ENCODE measurements around the gene RAPGEF3.
A peak's percentile ranks its signal among the peaks of the same experiment; 100 is the strongest.

The RAPGEF3 gene

GRCh38 chr12:47776471-47777143 is 17.9 kb upstream of the RAPGEF3 start:
- no peak for DNase-seq

- DNase-seq, result no peak
These were observed 16.6 kb upstream of the RAPGEF3 start for GRCh38 chr12:47775100-47775911.

- no peak for DNase-seq
These were observed 16.0 kb upstream of the RAPGEF3 start for GRCh38 chr12:47774663-47775062.

- no peak for DNase-seq
These were observed 15.3 kb upstream of the RAPGEF3 start for GRCh38 chr12:47773858-47774580.

GRCh38 chr12:47773062-47773857 is 14.6 kb upstream of the RAPGEF3 start, which contains the start of gene SLC48A1:
Gene SLC48A1 (plus strand): TSS chr12:47773238. CDS start chr12:47773305, 67 bp downstream.
- DNase-seq, result peak; percentile 50

GRCh38 chr12:47772738-47773061 is 14.0 kb upstream of the RAPGEF3 start:
- DNase-seq, result peak; percentile 35

- no peak for DNase-seq
These were observed 13.5 kb upstream of the RAPGEF3 start for GRCh38 chr12:47772094-47772660.

- DNase-seq, result no peak
These were observed 12.6 kb upstream of the RAPGEF3 start for GRCh38 chr12:47771304-47771703.

- no peak for DNase-seq
These were observed 11.5 kb upstream of the RAPGEF3 start for GRCh38 chr12:47770086-47770726.

GRCh38 chr12:47769234-47770085 is 10.8 kb upstream of the RAPGEF3 start:
- no peak for DNase-seq

- peak; percentile 56 for DNase-seq
These were observed 9.7 kb upstream of the RAPGEF3 start for GRCh38 chr12:47768323-47768811.

GRCh38 chr12:47767216-47767724 is 8.6 kb upstream of the RAPGEF3 start:
- DNase-seq, result no peak

- DNase-seq, result no peak
These were observed 8.0 kb upstream of the RAPGEF3 start for GRCh38 chr12:47766502-47767215.

- no peak for DNase-seq
These were observed 5.0 kb upstream of the RAPGEF3 start for GRCh38 chr12:47763481-47764346.

GRCh38 chr12:47762850-47763465 is 4.3 kb upstream of the RAPGEF3 start:
- no peak for DNase-seq

- DNase-seq, result no peak
These were observed 171 bp downstream of the RAPGEF3 start for GRCh38 chr12:47758584-47758833.

- no peak for DNase-seq
These were observed 668 bp downstream of the RAPGEF3 start for GRCh38 chr12:47757840-47758583.

GRCh38 chr12:47757364-47757839 is 1.3 kb downstream of the RAPGEF3 start:
- no peak for DNase-seq

Data from NCI-H2171 treated with DMSO at 0.1 percent for 48 hours (cell line).